OCI-LY3 (cell line): ENCODE data around the gene PDE4D.

ENCODE experiments used
- H2AFZ ChIP-seq: fragments of 200-600, 300-600 bp; shearing (Covaris generic); 2 replicates; pipeline ENCODE4 v1.6.0; 2014; ENCODE audit warnings: antibody characterized with exemption, low read depth, low read length
- H3K27ac ChIP-seq: fragments of 200-600, 300-600 bp; sonication (generic); 2 replicates; pipeline ENCODE4 v1.5.1; 2014; ENCODE audit warnings: mild to moderate bottlenecking, low read length, moderate library complexity, mixed read lengths
- H3K27me3 ChIP-seq: fragments of 200-600, 300-600 bp; sonication (generic); 2 replicates; pipeline ENCODE4 v1.6.1; 2014; ENCODE audit warnings: low read depth, low read length, mixed read lengths
- H3K36me3 ChIP-seq: fragments of 200-600, 300-600 bp; sonication (generic); replicated peaks from 2 replicates; pipeline ENCODE3; 2014; ENCODE audit warnings: low read depth, low read length, mixed read lengths
- H3K4me1 ChIP-seq: fragments of 300-600, 200-600 bp; sonication (generic); 2 replicates; pipeline ENCODE4 v1.6.1; 2014; ENCODE audit warnings: low read length, mixed read lengths
- H3K4me2 ChIP-seq: fragments of 200-600, 300-600 bp; sonication (generic); 2 replicates; pipeline ENCODE4 v1.6.1; 2014; ENCODE audit warnings: low read length, mixed read lengths
- H3K4me3 ChIP-seq: fragments of 300-600, 200-600 bp; sonication (generic); 2 replicates; pipeline ENCODE4 v1.5.1; 2014; ENCODE audit warnings: antibody characterized with exemption, mild to moderate bottlenecking, low read length, moderate library complexity
- H3K79me2 ChIP-seq: fragments of 300-600, 200-600 bp; shearing (Covaris generic); 2 replicates; pipeline ENCODE4 v1.6.1; 2014; ENCODE audit warnings: mild to moderate bottlenecking, low read length, mixed read lengths
- H3K9ac ChIP-seq: fragments of 300-600, 200-600 bp; shearing (Covaris generic); 2 replicates; pipeline ENCODE4 v1.6.0; 2014; ENCODE audit warnings: mild to moderate bottlenecking, low read length, moderate library complexity
- H3K9me3 ChIP-seq: fragments of 200-600, 300-600 bp; shearing (Covaris generic); 2 replicates; pipeline ENCODE4 v1.6.1; 2014; ENCODE audit warnings: low read length, mixed read lengths; ENCODE audit not compliant: insufficient read depth
- H4K20me1 ChIP-seq: fragments of 200-600, 300-600 bp; sonication (generic); 2 replicates; pipeline ENCODE4 v1.6.1; 2016; ENCODE audit warnings: low read length, mixed read lengths; ENCODE audit not compliant: insufficient read depth
- EZH2phosphoT487 ChIP-seq: fragments of 200-600 bp; shearing (Covaris generic); IDR thresholded peaks from 2 replicates; pipeline ENCODE4 v1.6.1; 2018; ENCODE audit warnings: antibody characterized with exemption, mixed run types, low read depth
- TF ChIP-seq, protein P1 (sequence below): fragments of 200-600, 300-600 bp; sonication (generic); IDR thresholded peaks from 2 replicates; pipeline ENCODE4 v1.5.1; 2014; ENCODE audit warnings: antibody characterized with exemption, low read length, low read depth

Gene PDE4D

DNA sequence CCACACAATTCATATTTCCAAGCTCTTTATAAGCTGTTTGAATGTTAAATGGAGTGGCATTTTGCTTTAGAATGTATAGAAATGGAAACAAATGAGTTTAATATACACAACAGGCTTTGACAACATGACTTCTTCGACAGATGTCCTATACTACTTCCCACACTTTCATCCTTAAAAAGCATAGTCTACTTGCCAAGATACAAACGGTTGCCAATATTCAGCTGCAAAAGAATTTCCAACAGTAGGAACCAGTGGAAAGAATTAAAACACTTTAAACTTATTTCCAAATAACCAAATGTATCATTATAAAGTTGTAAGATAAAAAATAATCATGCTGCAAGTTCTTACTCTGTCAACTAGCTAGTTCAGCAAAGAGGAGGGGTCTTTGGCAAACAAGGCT lies 456.4 kb downstream of the PDE4D start:
- Histone ChIP-seq H3K4me1 (no peaks in the 10 kb centered on the region), H3K9me3 (no peaks in the 10 kb centered on the region), H3K9ac (no peak overlapping the region), H2AFZ (no peak overlapping the region), H3K79me2 (no peaks in the 10 kb centered on the region), H3K27ac (no peak overlapping the region), H3K36me3 (no peaks in the 10 kb centered on the region), H3K4me2 (no peak overlapping the region), H3K4me3 (no peak overlapping the region), H4K20me1 (no peaks in the 10 kb centered on the region), H3K27me3 (no peaks in the 10 kb centered on the region)
- TF ChIP-seq, protein P1, sequence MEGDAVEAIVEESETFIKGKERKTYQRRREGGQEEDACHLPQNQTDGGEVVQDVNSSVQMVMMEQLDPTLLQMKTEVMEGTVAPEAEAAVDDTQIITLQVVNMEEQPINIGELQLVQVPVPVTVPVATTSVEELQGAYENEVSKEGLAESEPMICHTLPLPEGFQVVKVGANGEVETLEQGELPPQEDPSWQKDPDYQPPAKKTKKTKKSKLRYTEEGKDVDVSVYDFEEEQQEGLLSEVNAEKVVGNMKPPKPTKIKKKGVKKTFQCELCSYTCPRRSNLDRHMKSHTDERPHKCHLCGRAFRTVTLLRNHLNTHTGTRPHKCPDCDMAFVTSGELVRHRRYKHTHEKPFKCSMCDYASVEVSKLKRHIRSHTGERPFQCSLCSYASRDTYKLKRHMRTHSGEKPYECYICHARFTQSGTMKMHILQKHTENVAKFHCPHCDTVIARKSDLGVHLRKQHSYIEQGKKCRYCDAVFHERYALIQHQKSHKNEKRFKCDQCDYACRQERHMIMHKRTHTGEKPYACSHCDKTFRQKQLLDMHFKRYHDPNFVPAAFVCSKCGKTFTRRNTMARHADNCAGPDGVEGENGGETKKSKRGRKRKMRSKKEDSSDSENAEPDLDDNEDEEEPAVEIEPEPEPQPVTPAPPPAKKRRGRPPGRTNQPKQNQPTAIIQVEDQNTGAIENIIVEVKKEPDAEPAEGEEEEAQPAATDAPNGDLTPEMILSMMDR, result no peak
- TF ChIP-seq EZH2phosphoT487, result no peak

DNA sequence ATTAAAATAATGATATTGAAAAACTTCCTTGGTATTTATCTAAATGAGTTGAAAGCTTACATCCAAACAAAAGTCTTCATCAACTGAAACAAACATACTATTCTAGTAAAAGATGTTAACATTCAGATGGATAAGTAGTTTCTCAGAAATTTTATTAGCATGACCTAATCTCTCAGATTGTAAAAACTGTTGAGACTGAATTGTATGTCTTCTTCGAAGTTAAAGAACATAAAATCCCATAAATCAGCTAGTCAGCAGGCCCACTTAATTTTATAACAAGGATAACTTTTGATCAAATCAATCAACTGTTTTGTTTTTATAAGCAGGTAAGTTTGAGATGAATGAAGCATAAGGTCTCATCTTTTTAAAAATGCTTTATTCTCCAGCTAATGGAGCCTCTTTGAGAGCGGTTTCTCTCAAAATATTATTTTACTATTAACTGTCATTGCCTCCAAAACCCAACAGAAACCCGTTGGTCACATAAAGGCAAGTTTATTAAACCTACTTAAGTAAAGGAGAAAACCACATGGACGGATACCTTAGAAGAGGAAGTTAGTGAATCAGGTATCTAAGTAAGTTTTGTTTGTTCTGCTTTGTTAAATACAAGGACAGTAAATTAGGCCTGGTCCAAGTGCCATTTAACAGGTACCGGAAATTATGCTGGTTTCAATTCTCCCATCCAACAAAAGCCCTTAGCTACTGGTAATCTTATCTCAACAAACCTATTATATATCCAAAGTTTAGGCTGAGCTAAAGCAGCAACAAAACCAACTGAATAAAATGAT lies 457.0 kb downstream of the PDE4D start:
- Histone ChIP-seq H3K9me3 (no peaks in the 10 kb centered on the region), H3K79me2 (no peaks in the 10 kb centered on the region), H3K9ac (no peak overlapping the region), H3K27ac (no peak overlapping the region), H3K27me3 (no peaks in the 10 kb centered on the region), H4K20me1 (no peaks in the 10 kb centered on the region), H3K4me3 (no peak overlapping the region), H3K4me1 (no peaks in the 10 kb centered on the region), H3K36me3 (no peaks in the 10 kb centered on the region), H3K4me2 (no peak overlapping the region), H2AFZ (no peak overlapping the region)
- TF ChIP-seq, protein P1, result no peak
- TF ChIP-seq EZH2phosphoT487, result no peak

DNA sequence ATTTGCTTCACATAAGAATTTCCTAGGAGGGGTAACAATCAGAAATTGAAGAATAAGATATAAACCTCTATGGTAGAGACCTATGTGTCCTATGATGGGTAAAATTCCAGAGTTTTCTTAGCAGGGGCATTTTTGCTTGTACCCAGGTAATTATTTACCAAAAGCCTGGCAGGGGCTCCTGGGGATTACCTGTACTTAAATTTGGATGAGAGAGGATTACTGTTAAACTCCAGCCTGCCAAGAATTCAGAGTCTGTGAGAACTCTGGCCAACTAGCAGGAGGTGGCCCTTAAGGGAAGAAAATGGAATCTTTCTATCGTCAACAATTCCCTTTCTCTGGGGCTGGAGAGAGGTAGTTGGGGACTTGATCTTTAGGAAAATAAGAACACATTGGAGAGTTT lies 460.4 kb downstream of the PDE4D start:
- H3K4me1 ChIP-seq, result no peaks in the 10 kb centered on the region
- no peaks in the 10 kb centered on the region for H4K20me1 ChIP-seq
- H3K36me3 ChIP-seq, result no peaks in the 10 kb centered on the region
- H3K4me3 ChIP-seq, result no peak overlapping the region
- no peaks in the 10 kb centered on the region for H3K9me3 ChIP-seq
- H3K27me3 ChIP-seq, result no peaks in the 10 kb centered on the region; the same call in 1 of the 2 replicates
- H3K4me2 ChIP-seq, result no peak overlapping the region
- no peaks in the 10 kb centered on the region for H3K79me2 ChIP-seq
- no peak overlapping the region for H2AFZ ChIP-seq
- TF ChIP-seq, protein P1, result no peak
- TF ChIP-seq EZH2phosphoT487, result no peak
- no peak overlapping the region for H3K27ac ChIP-seq
- no peak overlapping the region for H3K9ac ChIP-seq

DNA sequence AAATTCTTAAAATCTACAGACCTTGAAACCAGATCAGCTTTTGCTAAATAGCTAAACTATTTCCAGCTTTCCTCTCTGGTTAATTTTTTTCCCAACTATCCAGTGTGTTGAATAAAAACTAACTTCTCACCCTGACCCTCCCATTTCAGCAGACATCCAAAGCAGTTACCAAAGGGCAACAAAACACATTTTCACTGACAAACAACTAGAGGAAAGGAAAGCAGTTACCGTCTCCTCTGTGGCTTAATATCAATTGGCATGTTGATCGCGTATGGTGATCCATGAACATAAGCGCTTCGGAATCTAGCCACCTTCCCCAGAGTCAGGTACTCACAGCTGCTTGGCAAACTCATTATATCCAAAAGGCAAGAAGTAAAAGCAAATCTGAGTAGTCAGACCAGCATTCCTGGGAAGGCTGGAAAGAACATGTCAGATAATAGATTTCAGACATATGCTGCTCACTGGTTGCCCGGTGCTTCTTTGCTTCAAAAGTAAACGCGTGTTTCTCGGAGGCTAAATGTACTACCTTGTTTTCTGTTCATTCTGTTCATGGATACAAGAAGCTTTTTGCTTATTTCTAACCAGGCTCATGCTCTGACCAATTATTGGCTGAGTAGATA lies 463.4 kb downstream of the PDE4D start:
- Histone ChIP-seq H2AFZ (no peak overlapping the region), H3K27ac (no peak overlapping the region), H3K36me3 (no peaks in the 10 kb centered on the region), H3K27me3 (no peaks in the 10 kb centered on the region; the same call in 1 of the 2 replicates), H3K9me3 (no peaks in the 10 kb centered on the region), H3K4me3 (no peak overlapping the region), H3K4me2 (no peak overlapping the region), H3K9ac (no peak overlapping the region), H3K79me2 (no peaks in the 10 kb centered on the region), H4K20me1 (no peaks in the 10 kb centered on the region), H3K4me1 (no peaks in the 10 kb centered on the region)
- TF ChIP-seq EZH2phosphoT487, result no peak
- TF ChIP-seq, protein P1, result no peak
